Left cardiac atrium (tissue), 4 donors: ENCODE data around the gene FRY. TPM values are rescaled to one million over a fixed set of nuclear protein-coding genes. Genes with fewer than 3 reads are reported as not detected.
A peak's percentile ranks its signal among the peaks of the same experiment; 100 is the strongest.

Experiments
- ATAC-seq, 2 donors: fragments of 200-7000 bp; cut with Tn5 transposase; one replicate each; pipeline ENCODE4 v1.9.1; 2020; ENCODE audit warnings: mild to moderate bottlenecking in 2 of 2, moderate library complexity in 2 of 2
- DNase-seq: peaks from one replicate; pipeline ENCODE4 v3.0.0-alpha.2; 2020
- intact Hi-C, 2 donors: fragments of 100-400 bp; cut with DNase I; formaldehyde crosslinking; loops; one replicate each; pipeline versions ENCODE4 v1.14.1 to v1.15.1; 2022 to 2023
- total RNA-seq, 2 donors: library from RNA; stranded (reverse); fragmentation: NEBNext Ultra II Directional; extraction: Animal tissue kit (Norgen Biotek cat#: 25700); gene quantifications; one replicate each; pipeline ENCODE4 v1.2.1, GENCODE V29; 2021
- donor health status: DM: no; HTN: yes; CAD: no.
- donor health status: DM: no; HTN: yes; CAD: no; lungs with severe emphysema.
- donor health status: DM: yes; HTN: yes; CAD: no.
- donor health status: Dilated cardiomyopathy.

Gene FRY
- total RNA-seq, 2 donors from 2014 or later, result 91.1 to 93.5 TPM

- ATAC-seq (no peak), DNase-seq (no peak)
- intact Hi-C loops, result no loop called here
Measured at GRCh38 chr13:32175943-32176342, 144.4 kb downstream of the FRY start.

- no peak for ATAC-seq
- intact Hi-C loops, result no loop called here
- DNase-seq, result no peak
Measured at GRCh38 chr13:32176696-32177095, 145.1 kb downstream of the FRY start.

GRCh38 chr13:32178763-32179162 lies 147.2 kb downstream of the FRY start:
- ATAC-seq (no peak), DNase-seq (no peak)
- intact Hi-C loops, result no loop called here

DNA sequence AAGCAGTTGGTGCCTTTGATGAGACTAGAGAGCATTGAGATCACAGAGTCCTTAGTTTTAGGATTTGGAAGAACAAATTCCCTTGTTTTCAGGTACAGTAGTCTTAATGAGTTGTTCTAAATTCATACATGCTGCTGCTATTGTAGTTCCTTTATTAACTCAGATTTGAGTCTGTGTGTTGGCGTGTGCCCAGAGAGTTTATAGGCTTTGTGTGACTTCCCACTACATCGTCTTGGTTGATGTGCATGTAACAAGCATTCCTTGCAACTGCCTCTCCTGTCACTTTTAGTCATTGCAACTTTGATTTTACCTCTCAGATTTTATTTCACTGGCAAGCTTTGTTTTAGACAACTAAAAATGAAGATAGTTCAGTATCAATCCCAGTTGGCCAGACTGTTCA lies 148.1 kb downstream of the FRY start:
- no peak for DNase-seq
- no peak for ATAC-seq
- intact Hi-C loops, result no loop called here

DNA sequence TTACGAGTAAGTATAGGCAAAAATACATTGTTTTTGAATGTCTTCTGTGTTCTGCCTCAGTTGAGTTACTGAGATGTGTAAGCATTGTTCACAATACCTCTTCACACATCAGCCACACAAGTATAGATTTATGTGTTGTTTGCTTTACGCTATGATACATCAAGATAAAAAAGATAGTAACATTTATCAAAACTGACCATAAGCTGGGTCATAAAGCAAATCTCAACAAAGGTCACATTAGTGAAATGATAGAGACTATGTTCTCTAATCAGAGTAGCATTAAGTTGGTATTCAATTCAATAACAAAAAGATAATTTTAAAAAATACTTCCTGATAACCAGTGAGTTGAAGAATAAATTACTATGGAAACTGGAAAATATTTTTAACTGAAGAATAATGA lies 156.1 kb downstream of the FRY start:
- DNase-seq, result no peak
- intact Hi-C loops, result no loop called here
- ATAC-seq, result no peak

DNA sequence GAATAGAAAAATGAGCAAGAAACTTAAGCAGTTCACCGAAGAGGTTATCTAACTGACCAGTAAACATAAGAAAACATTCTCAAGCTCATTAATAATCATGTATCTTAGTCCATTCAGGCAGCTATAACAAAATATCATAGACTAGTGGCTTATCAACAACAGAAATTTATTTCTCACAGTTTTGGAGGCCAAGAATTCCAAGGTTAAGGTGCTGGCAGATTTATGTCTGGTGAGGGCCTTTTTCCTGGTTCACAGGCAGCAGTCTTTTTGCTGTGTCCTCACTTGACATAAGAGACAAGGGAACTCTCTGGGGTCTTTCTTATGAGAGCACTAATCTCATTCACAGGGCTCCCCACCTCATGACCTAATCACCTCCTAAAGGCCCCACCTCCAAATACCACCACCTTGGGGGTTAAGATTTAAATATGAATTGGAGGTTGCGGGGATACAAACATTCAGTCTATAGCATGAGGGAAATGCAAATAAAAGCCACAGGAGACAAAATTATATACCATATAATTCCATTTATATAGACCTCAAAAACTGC lies 160.0 kb downstream of the FRY start:
- DNase-seq (no peak), ATAC-seq (no peak)
- intact Hi-C loops, result no loop called here

DNA sequence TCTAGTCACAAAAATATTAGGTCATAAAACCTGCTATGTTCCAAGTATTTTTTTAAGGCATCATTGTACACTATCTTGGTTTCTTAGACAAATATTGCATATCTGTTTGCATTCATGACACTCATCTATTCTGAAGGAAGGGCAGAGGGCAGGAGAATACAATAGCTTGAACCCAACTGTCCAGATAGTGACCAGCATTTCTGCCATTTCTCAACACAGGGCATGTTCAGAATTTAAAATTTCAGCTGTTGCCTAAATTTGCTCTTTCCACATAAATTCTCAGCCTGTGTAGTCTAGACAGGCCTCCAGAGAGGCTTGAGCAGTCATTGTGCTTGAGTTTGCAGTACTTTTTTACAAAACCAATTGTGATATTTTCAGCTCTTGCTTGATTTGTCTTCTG lies 164.1 kb downstream of the FRY start:
- intact Hi-C loops, result no loop called here
- DNase-seq (no peak), ATAC-seq (peak in 1 of 2 donors; percentile 68)

DNA sequence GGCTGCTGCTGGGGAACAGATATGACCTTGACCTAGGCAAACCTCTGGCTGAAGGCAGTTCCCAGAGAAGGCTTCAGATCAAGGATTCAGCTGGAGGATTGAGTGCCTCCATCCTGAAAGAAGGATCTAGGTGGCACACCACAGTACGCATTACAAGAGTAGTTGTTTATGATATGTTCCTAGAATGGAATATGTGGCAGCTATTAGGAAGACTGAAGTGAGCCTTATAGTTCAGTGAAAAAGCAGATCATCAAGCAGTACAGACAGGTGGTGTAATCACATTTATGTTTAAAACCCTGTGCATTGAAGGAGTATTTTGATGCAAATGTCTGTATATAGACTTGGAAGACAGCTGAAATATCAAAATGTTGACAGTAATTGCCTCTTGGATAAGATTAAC lies 167.6 kb downstream of the FRY start:
- ATAC-seq, result no peak
- no peak for DNase-seq
- intact Hi-C loops, result no loop called here

- ATAC-seq, result no peak
- no peak for DNase-seq
- intact Hi-C loops, result no loop called here
Measured at GRCh38 chr13:32200741-32201140, 169.2 kb downstream of the FRY start.

DNA sequence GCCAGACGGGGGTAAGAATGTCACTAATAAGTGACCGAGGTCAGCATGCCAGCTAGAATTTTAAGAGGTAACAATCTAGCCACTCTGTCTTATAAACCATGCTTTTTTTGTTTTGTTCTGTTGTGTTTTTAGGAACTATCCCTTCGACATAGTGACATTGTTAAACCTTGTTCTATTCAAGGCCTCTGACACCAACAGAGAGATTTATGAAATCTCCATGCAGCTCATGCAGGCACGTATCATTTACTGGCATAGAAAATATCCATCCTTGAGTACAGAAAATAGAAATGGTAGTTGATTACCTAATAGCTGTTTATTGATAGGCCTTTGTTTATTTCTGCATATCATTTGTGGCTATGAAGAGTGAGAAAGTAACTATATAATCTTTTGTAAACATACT lies 170.2 kb downstream of the FRY start:
- intact Hi-C loops, result no loop called here
- ATAC-seq, result no peak

GRCh38 chr13:32202268-32202667 lies 170.7 kb downstream of the FRY start:
- intact Hi-C loops, result no loop called here
- no peak for DNase-seq
- no peak for ATAC-seq

More for the DNA sequence above, 170.2 kb downstream of the FRY start:
- DNase-seq, result no peak

GRCh38 chr13:32203221-32203620 lies 171.6 kb downstream of the FRY start:
- ATAC-seq, result no peak
- intact Hi-C loops, result no loop called here
- DNase-seq, result no peak

DNA sequence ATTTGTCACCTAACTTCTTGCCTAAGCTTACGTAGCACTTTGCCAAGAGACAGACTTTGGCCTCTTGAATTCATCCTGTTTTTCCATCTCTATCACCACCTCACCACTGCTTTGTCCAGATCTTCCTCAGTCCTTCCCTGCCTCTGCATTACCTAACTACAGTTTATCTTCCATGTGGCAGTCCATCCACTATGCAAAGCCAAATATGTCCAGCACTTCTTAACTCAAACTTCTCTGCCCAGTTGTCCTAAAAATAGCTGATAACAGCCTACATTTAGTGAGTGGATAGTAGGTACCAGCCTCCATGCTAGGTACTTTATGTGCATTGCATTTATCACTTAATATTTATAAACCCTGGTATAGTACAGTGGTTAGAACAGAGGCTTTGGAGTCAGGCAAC lies 172.2 kb downstream of the FRY start:
- ATAC-seq (peak in 1 of 2 donors; percentile 56), DNase-seq (no peak)
- intact Hi-C loops, result no loop called here

- intact Hi-C loops, result no loop called here
- ATAC-seq (peak; percentile 39 to 75), DNase-seq (no peak)
Measured at GRCh38 chr13:32205431-32206096, 174.0 kb downstream of the FRY start.

- peak; percentile 19 to 40 for ATAC-seq
- no peak for DNase-seq
- intact Hi-C loops, result no loop called here
Measured at GRCh38 chr13:32206097-32206740, 174.6 kb downstream of the FRY start.

GRCh38 chr13:32208860-32209259 lies 177.3 kb downstream of the FRY start:
- no peak for ATAC-seq
- DNase-seq, result no peak
- intact Hi-C loops, result no loop called here

- DNase-seq (no peak), ATAC-seq (peak; percentile 19 to 55)
- intact Hi-C loops, result no loop called here
Measured at GRCh38 chr13:32209652-32210051, 178.1 kb downstream of the FRY start.

DNA sequence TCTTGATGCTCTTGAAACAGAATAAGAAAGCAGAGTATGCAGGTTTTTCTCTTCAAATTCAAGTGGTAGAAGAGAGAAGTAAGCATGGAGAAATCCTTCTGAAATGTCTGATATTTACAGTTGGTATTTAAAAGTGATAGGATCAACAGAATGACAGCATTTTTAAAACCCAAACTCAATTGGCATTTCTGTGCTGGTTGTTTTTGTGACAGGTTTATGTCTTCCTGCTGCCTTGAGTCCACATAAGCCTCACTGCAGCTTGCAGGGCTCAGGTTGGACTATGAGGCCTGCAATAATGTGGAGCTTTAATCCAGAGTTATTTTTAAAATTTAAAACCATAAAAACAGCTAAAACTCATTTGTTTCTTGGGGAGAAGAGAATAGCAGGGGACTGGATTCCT lies 178.5 kb downstream of the FRY start:
- no peak for ATAC-seq

GRCh38 chr13:32211813-32212212 lies 180.2 kb downstream of the FRY start:
- intact Hi-C loops, result no loop called here
- ATAC-seq, result peak; percentile 65 to 86
- no peak for DNase-seq

More for the DNA sequence above, 178.5 kb downstream of the FRY start:
- intact Hi-C loops, result no loop called here
- DNase-seq, result no peak

DNA sequence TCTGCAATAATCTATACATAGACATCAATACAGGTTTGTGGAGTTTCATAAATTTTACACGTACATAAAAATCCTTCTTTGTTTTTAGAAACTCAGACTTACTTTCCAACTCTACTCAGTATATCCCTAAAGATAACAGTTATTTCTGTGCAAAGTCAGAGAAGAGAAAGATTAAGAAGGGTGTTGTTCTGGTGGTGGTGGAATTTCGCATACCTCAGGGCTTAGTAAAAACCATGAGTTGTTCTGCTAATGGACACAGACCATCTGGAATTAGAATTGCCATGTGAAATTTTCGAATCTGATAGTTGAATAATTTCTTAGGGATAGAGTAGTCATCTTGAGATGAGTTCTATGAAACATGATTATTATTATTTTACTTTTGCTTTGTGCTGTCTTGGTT lies 180.8 kb downstream of the FRY start:
- intact Hi-C loops, result no loop called here
- DNase-seq (no peak), ATAC-seq (peak in 1 of 2 donors; percentile 79)

DNA sequence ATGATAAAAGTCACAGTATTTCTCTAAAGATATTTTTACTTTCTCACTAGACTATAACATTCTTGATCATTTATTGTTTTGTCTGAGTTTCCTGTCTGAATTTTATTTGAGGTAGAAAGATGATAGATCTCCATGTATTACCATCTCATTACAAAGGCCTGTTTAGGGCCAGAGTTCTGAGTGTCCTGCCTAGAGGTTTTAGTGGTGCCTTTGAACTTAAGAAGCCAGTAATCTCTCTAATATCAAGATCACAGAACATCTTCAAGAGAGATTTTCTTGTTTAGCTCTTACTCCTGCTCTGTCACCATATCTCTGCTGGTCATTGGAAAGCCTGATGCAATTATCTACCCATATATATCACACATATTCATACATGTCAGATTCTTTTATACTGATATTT lies 182.1 kb downstream of the FRY start:
- DNase-seq, result no peak
- no peak for ATAC-seq
- intact Hi-C loops, result no loop called here
